ENCODE results near the gene APOBEC3C.
"Not testable (repeated sequence)": the region's sequence is repeated elsewhere in the genome, so short reads cannot be mapped to it uniquely, and the experiment has no call there.

Gene APOBEC3C

DNA sequence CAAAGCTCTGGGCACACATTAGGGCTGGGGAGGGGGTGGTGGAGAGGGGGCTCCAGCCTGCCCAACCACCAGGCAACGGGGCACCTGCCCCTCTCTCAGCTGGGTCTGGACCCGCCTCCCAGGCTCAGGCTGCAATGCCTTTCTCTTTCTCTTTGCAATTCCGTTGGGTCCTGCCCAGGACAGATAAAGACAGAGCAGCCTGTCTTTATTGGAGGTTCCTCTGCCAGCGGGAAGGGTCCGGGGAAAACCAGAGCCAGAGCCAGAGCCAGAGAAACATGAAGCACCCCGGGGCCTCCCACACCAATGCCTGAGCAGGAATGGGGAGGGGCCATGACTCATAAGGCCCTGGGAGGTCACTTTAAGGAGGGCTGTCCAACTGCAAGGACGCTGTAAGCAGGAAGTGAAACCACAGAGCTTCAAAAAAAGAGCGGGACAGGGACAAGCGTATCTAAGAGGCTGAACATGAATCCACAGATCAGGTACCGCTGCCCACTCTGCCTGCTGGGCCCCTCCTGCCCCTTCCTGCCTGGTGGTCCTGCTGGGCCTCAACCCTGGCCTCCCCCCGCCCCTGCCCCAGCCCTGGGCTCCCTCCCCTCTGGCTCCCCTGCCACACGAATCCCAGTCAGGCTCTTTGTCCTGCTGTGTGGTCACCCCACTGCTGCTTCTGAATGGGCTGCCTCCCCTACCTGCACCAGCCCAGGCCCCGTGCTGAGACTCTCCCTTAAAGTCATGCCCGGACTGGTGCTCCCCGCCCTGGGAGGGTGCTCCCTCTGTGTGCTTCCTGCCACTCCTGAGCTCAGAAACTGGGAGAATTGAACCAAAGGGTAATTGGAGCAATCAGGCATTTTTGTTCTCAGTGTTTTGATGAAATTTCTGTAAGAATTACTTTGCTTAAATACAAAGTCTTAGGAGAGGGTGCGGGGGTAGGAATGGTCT is 31.8 kb upstream of the APOBEC3C start, which contains the start of gene APOBEC3B:
APOBEC3B (plus strand) TSS at position 356 of the 936 bp plus-strand sequence; CDS start at position 463, 107 bp downstream.
- DNase-seq (ENCODE audit: low spot score) = peak; percentile 94

DNA sequence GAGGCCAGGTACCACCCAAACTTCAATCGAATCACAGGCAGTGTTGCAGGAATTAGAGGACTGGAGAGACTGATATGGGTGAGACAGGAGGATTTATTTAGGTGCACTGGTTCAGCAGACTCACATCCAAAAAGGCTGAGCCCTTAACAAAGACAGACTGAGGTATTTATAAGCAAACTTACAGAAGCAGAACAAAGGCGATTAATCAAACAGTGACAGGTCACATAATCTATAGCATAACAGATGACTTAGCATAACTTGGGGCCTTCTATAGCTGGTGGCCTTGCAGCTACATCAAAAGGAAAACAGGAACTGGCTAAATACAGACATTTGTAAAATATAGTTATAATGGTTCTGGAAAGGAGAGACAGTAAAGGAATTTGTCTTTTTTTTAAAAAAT is 29.8 kb upstream of the APOBEC3C start:
- no peak for DNase-seq (ENCODE audit: low spot score)

DNA sequence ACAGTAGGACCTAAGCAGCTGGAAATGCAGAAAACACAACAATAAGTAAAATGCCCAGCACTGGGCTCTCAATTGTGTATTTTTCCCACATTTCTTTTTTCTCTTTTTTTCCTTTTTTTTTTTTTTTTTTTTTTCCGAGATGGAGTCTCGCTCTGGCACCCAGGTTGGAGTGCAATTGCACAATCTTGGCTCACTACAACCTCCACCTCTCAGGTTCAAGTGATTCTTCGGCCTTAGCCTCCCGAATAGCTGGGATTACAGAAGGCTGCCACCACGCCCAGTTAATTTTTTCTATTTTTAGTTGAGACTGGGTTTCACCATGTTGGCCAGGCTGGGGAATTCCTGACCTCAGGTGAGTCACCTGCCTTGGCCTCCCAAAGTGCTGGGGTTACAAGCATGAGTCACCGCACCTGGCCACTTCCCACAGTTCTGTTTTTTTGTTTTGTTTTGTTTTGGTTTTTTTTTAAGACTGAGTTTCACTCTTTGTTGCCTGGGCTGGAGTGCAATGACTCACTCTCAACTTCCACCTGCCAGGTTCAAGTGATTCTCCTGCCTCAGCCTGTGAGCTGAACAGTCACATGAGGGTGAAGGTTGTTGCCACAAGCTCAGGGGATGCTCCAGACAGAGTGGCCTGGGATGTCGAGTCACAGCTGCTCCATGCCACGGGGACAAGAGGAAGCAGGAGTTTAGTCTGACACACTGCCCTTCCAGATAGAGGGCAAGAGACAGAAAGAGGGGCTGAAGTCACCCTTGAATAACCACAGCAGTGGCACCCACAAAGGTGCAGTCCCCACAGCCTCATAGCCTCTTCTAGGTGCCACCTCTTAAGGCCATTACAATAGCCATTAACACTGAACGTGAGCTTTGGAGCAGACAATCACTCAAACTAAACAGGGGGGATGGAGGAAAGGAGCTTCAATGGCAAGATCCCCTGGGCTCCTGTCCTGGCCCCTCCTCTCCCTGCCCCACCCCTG is 29.0 kb upstream of the APOBEC3C start:
- not testable (repeated sequence) for DNase-seq (ENCODE audit: low spot score)

DNA sequence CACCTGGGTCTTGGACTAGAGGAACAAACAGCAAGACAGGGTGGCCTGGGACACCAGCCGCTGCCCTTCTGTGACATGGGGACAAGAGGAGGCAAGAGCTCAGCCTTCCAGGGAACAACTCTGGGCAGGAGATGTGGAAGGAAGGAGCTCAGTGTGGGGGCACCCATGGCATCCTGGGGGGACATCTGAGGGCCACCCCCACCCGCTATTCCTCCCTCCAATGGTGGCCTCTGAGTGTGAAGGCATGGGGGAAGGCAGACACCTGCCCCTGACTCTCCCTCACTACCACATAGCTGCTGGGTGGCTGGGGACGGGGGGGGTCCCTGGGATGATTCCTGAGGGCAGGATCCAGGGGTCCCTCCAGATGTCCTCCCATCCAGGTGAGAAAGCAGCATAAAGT is 27.4 kb upstream of the APOBEC3C start:
- no peak for DNase-seq (ENCODE audit: low spot score)

DNA sequence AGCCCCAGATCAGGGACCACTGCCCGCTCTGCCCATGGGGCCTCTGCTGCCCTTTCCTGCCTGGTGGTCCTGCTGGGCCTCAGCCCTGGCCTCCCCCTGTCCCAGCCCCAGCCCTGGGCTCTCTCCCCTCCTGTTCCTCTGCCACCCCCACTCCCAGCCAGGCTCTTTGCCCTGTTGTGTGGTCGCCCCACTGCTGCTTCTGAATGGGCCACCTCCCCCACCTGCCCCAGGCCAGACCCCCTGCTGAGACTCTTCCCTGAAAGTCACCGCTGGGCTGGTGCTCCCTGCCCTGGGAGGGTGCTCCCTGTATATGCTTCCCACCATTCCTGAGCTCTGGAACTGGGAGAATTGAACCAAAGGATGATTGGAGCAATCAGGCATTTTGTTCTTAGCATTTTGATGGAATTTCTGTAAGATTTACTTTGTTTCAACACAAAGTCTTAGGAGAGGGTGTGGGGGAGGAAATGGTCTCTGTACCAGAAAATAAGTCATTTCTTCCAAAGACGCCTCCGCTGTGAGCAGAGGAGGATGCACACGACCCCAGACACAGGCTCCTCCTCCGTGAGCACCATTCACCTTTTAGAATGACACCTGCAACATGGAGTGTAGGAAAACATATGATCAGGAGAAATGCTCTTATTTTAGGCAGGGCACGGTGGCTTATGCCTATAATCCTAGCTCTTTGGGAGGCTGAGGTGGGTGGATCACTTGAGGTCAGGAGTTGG is 26.7 kb upstream of the APOBEC3C start:
- DNase-seq (ENCODE audit: low spot score) = no peak

DNA sequence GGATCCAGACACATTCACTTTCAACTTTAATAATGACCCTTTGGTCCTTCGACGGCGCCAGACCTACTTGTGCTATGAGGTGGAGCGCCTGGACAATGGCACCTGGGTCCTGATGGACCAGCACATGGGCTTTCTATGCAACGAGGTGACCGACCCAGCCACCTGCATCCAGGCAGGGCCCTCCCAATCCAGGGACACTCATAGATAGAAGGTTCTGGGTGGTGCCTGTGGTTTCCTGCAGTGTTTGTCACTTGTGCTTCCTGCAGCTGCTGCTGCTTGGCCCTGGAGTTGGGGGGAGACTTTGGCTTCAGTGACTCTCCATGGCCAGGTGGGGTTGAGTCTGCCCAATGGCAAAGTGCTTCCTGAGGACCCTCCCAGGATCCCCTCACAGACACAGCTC is 24.6 kb upstream of the APOBEC3C start:
- DNase-seq (ENCODE audit: low spot score) = no peak

DNA sequence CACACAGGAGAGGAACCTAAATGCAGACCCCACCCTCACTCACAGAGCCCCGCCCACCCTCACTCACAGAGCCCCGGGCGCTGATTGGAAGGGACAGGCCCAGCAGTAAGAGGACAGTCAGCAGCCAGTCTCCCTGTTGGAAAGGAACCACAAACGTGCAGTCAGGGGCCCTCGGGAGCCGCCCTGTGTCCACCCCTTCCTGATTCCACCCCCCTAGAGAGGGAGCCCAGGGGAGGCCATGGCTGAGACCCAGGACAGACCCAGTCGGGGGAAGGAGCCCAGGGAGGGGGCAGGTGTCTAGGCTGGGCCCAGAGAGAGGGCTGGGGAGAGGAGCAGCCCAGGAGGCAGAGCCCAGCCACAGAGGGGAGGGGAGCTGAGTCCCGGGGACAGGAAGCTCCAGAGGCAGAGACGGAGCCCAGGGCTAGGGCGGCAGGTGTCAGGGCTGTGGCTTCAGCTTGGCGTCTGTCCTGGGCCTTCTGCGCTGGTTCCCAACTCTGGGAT is 21.1 kb upstream of the APOBEC3C start:
- DNase-seq (ENCODE audit: low spot score) = not testable (repeated sequence)

DNA sequence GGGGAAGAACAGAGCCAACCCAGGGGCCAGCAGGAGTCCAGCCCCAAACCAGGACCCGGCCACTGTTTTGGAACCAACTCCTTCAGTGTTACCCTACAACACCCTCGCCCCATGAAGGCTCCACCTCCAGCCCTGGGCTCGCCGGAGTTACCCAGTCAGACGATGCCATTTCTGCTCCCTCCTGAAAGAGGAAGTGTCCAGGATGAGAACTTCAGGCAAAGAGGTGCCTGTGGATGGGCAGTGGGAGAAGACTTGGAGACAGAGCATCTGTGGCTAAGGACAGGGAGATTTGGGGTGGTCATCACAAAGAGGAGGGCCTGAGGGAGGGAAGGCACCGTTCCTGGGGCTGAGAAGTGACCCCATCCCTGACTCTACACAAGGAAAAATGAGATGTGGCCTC is 18.0 kb upstream of the APOBEC3C start:
- DNase-seq (ENCODE audit: low spot score) = no peak

DNA sequence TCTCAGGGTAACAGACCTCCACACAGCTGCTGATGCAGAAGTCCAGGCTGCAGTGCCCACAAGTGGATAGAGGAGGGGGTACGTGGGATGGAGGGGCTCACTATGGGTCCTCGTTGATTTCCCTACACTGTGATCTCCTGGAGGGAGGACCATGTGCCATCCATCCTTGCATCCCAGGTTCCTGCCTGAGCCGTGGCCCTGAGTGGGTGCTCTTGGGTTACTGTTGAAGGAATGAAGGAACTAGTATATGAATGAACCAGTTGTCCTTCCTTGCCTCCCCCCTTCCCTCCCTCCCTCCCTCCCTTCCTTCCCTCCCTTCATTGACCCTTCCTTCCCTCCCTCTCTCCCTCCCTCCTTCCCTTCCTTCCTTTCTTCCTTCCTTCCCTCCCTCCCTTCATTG is 16.5 kb upstream of the APOBEC3C start:
- no peak for DNase-seq (ENCODE audit: low spot score)

DNA sequence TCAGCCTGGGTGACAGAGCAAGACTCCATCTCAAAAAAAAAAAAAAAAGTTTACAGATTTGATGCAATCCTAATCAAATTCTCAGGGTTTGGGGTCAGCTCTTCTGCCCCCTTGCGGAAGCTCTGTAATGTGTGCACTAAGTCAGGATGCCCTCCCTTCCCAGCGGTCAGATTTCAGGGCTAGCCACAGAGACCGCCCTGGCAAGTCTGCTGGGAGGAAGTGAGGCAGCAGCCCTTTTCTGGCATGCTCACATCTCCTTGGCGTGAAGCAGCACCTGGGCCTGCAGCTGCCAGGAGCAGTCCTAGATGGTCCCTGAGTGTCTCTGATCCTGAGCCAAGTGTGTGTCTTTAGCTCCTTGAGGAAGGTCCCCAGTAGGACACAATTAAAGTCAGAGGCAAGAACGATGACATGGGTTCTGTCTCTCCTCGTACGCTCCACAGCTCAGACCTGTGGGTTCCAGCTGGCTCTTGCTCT is 10.9 kb upstream of the APOBEC3C start:
- peak; percentile 92 for DNase-seq (ENCODE audit: low spot score)

DNA sequence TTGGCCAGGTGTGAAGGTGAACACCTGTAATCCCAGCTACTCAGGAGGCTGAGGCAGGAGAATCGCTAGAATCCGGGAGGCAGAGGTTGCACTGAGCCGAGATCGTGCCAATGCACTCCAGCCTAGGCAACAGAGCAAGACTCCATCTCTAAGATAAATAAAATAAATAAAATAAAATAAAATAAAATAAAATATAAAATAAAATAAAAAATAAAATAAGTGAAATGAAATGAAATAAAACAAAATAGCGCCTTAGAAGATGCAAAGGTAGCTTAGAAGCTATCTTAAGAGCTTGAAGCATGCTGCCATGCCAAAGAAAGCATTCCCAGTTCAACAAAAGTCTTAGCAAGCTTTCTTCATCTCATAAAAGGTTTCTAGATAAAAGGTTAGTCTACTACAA is 6.9 kb upstream of the APOBEC3C start:
- DNase-seq (ENCODE audit: low spot score) = no peak

DNA sequence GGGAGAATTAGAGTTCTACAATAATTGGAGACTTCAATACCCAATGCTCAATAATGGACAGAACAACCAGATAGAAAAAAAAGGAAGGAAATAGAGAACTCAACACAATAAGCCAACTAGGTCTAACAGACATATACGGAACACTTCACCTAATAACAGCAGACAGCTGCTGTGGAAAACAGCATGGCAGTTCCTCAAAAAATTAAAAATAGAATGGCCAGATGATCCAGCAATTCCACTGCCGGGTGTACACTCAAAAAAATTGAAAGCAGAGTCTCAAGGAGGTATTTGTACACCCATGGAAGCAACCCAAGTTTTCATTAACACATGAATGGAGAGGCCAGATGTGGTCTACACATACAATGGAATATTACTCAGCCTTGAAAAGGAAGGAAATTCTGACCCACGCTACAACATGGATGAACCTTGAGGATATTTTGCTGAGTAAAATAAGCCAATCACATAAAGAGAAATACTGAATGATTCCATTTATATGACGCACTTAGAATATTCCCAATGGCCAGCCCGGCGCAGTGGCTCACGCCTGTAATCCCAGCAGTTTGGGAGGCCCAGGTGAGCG is 5.7 kb upstream of the APOBEC3C start:
- DNase-seq (ENCODE audit: low spot score) = not testable (repeated sequence)

DNA sequence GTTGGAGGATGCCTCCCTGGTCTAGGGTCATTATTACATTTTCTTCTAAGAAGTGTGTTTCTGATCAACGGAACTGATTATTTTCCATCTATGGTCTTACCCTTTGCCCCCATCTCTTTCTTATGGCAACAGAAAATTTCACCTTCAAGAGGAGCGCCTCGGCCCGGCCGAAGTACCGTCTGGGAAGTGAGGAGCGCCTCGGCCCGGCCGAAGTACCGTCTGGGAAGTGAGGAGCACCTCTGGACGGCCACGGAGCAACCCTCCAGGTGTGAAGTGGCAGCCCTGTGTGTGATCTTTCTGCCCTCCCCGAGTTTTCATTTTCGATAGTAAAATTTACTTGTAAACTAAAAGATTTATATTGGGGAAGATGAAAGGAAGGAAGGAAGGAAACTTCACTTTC is 3.1 kb upstream of the APOBEC3C start:
- no peak for DNase-seq (ENCODE audit: low spot score)

DNA sequence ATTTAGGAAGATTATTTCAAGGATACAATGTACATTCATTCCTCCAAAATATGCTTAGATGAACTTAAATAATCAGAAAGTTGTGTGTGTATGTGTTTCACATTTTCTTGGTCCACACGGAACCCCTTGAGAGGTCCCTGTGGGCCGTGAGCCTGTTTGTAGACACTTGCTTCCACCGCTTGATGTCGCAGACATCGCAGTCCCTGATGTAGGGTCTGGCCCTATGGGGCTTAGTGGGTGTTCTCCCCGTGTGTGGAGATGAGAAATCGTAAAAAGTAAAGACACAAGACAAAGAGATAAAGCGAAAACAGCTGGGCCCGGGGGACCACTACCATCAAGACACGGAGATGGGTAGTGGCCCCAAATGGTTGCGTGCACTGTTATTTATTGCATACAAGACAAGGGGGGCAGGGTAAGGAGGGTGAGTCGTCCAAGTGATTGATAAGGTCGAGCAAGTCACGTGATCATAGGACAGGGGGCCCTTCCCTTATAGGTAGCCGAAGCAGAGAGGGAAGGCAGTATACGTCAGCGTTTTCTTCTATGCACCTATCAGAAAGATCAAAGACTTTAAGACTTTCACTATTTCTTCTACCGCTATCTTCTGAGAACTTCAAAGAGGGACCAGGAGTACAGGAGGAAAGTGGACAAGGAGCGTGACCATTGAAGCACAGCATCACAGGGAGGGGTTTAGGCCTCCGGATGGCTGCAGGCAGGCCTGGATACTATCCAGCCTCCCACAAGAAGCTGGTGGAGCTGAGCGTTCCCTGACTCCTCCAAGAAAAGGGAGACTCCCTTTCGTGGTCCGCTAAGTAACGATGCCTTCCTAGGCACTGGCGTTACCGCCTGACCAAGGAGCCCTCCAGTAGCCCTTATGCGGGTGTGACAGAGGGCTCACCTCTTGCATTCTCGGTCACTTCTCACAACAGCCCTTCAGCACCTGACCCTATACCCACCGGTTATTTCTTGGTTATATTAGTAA is 1.2 kb upstream of the APOBEC3C start:
- no peak for DNase-seq (ENCODE audit: low spot score)

DNA sequence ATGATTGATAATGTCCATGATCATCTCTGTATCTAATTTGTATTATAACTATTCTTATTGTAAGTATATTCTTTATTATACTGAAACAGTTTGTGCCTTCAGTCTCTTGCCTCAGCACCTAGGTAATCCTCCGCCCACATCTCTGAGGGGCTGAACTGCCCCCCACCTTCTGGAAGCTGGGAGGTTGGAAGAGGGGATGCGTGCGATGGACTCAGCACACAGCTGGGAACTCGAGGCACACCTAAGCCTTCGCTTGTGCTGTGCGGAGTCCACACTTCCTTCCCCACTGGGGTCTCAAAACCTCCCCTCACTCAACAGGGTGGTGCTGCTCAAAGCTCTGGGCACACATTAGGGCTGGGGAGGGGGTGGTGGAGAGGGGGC is 506 bp upstream of the APOBEC3C start:
- DNase-seq (ENCODE audit: low spot score) = not testable (repeated sequence)

DNA sequence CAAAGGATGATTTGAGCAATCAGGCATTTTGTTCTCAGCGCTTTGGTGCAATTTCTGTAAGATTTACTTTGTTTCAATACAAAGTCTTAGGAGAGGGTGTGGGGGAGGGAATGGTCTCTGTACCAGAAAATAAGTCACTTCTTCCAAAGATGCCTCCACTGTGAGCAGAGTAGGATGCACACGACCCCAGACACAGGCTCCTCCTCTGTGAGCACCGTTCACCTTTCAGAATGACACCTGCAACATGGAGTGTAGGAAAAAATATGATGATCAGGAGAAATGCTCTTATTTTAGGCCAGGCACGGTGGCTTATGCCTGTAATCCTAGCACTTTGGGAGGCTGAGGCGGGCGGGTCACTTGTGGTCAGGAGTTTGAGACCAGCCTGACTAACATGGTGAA is 665 bp downstream of the APOBEC3C start:
- not testable (repeated sequence) for DNase-seq (ENCODE audit: low spot score)

DNA sequence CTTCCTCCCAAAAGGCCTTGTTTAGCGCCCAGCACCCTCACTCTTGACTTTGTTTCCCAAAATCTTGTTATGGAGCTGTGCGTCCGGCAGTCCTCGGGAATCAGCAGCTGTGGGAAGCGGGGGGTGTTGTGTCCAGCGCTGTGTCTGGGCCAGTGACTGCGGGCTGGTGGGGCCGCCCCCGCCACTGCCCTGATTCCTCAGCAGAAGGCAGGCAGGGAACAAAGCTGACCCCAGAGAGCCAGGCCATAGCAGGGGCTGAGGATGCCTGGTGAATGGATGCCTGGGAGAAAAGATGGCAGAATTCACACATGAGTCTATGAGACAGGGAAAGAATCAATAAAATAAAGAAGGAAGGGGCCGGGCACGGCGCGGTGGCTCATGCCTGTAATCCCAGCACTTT is 2.5 kb downstream of the APOBEC3C start:
- DNase-seq (ENCODE audit: low spot score) = no peak

DNA sequence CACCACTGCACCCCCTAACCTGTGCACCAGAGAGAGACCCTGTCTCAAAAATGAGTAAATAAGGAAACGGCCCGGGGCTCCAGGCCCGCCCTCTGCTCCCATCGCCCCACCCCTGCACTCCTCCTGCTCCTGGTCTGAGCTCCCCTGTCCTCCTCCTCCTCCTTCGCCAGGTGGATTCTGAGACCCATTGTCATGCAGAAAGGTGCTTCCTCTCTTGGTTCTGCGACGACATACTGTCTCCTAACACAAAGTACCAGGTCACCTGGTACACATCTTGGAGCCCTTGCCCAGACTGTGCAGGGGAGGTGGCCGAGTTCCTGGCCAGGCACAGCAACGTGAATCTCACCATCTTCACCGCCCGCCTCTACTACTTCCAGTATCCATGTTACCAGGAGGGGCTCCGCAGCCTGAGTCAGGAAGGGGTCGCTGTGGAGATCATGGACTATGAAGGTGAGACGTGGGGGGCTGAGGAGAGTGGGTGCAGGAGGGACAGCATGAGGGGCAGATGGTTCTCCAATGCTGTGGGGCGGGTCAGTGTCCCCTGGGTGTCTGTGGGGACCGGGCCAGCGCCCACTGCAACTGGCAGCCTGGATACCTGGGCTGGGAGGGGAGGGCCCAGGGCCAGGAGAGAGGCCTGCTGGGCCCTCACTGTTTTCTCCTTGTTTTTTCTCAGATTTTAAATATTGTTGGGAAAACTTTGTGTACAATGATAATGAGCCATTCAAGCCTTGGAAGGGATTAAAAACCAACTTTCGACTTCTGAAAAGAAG is 3.7 kb downstream of the APOBEC3C start:
- DNase-seq (ENCODE audit: low spot score) = no peak

DNA sequence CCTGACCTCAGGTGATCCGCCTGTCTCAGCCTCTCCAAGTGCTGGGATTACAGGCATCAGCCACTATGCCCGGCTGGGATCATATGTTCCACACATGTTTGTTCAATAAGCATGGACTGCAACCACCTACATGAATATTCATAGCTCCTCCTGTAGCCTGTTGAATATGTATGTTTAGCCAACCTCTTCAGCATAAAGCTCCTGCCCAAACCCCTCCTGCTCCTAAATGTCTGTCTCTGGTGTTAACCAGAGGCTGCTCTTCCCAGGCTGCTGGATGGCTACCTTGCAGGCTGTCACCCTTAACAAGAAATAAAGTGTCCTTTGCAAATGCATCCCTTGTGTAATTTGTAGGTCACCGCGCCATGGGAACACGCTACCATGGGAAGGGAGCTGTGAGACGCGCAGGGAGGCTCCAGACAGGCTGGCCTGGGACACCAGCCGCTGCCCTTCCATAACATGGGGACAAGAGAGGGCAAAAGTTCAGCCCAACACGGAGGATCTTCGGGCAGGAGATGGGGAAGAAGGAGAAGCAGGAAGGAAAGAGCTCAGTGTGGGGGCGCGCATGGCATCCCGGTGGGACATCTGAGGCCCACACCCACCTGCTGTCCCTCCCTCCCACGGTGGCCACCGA is 6.1 kb downstream of the APOBEC3C start:
- not testable (repeated sequence) for DNase-seq (ENCODE audit: low spot score)
